Fibroblast of mammary gland (primary cell): ENCODE results near the gene KIR2DL3.
"Not testable (repeated sequence)": the region's sequence is repeated elsewhere in the genome, so short reads cannot be mapped to it uniquely, and the experiment has no call there.

ENCODE experiments used
- DNase-seq: peaks from one replicate; pipeline ENCODE4 v3.0.0-alpha.2; 2010; ENCODE audit warnings: low read depth
- H3K4me3 ChIP-seq: 2 replicates; pipeline ENCODE4 v1.5.1; 2011; ENCODE audit warnings: low read depth, mild to moderate bottlenecking, low read length, moderate library complexity; ENCODE audit not compliant: control insufficient read depth
- TF ChIP-seq, protein P1 (sequence below): conservative IDR thresholded peaks from 2 replicates; pipeline ENCODE4 v1.5.1; 2011; ENCODE audit warnings: low read depth, low read length, inconsistent platforms; ENCODE audit not compliant: control insufficient read depth, insufficient read depth

The KIR2DL3 gene

DNA sequence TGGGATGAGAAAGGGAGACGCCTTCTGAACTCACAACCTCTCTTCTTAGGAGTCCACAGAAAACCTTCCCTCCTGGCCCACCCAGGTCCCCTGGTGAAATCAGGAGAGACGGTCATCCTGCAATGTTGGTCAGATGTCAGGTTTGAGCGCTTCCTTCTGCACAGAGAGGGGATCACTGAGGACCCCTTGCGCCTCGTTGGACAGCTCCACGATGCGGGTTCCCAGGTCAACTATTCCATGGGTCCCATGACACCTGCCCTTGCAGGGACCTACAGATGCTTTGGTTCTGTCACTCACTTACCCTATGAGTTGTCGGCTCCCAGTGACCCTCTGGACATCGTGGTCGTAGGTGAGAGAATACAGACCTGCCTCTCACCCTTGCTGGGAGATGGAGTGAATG lies 10.8 kb upstream of the KIR2DL3 start:
- no peak for DNase-seq
- no peak overlapping the region for H3K4me3 ChIP-seq
- TF ChIP-seq, protein P1, sequence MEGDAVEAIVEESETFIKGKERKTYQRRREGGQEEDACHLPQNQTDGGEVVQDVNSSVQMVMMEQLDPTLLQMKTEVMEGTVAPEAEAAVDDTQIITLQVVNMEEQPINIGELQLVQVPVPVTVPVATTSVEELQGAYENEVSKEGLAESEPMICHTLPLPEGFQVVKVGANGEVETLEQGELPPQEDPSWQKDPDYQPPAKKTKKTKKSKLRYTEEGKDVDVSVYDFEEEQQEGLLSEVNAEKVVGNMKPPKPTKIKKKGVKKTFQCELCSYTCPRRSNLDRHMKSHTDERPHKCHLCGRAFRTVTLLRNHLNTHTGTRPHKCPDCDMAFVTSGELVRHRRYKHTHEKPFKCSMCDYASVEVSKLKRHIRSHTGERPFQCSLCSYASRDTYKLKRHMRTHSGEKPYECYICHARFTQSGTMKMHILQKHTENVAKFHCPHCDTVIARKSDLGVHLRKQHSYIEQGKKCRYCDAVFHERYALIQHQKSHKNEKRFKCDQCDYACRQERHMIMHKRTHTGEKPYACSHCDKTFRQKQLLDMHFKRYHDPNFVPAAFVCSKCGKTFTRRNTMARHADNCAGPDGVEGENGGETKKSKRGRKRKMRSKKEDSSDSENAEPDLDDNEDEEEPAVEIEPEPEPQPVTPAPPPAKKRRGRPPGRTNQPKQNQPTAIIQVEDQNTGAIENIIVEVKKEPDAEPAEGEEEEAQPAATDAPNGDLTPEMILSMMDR = no peak

DNA sequence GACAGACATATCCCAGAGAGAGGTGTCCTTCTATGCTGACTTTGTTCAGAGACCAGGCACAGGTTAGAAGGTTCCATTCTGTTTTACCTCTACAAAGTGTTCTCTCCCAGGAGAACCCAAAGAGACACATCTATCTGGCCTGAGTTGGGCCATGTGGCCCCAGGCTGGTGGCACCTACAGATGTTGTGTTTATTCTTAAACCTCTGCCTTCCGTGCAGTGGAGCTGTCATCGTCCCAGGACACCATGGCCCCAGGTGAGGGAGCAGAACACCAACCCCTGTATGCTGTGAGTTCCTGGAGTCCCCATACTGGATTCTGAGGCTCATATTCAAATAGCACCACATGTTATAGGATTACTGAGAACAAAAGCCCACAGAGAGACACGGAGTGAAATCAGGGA lies 10.1 kb upstream of the KIR2DL3 start:
- TF ChIP-seq, protein P1 = no peak
- no peak for DNase-seq
- H3K4me3 ChIP-seq = no peak overlapping the region

DNA sequence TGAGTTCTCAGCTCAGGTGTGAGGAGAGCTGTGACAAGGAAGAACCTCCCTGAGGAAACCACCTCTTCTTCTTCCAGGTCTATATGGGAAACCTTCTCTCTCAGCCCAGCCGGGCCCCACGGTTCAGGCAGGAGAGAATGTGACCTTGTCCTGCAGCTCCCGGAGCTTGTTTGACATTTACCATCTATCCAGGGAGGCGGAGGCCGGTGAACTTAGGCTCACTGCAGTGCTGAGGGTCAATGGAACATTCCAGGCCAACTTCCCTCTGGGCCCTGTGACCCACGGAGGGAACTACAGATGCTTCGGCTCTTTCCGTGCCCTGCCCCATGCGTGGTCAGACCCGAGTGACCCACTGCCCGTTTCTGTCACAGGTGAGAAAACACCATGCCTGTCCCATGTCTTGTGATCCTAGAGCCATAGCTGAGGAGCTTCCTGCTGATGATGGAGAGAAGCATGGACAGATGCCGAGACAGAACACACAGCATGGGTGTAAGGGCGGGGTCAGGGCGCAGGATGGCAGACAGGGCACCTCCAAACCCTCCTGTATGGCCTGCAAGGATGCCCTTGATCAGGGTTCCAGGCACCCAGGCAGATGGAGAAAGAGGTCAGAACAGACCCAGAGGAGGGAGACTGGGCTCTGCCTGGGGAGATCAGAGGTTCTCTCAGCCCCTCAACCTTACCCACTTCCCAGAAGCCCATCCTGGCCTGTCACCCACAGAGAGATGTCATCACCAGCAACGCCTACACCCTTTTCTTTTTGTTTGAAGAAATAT lies 8.7 kb upstream of the KIR2DL3 start:
- TF ChIP-seq, protein P1 = no peak
- DNase-seq = no peak
- no peak overlapping the region for H3K4me3 ChIP-seq

DNA sequence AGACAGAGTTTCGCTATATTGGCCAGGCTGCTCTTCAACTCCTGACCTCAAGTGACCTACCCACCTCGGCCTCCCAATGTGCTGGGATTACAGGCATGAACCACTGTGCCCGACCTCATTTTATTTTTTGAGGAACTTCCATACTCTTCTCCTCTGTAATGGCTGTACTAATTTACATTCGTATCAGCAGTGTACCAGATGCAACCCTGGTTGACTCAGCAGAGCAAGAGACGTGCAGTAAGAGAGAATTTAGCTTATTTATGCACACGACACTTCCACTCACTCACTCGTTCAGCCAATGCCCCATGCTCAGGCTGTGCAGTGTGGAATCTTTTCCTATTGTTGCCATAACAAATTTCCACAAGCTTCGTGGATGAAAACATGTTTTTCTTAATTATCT lies 7.1 kb upstream of the KIR2DL3 start:
- TF ChIP-seq, protein P1 = no peak
- no peak for DNase-seq
- no peak overlapping the region for H3K4me3 ChIP-seq

DNA sequence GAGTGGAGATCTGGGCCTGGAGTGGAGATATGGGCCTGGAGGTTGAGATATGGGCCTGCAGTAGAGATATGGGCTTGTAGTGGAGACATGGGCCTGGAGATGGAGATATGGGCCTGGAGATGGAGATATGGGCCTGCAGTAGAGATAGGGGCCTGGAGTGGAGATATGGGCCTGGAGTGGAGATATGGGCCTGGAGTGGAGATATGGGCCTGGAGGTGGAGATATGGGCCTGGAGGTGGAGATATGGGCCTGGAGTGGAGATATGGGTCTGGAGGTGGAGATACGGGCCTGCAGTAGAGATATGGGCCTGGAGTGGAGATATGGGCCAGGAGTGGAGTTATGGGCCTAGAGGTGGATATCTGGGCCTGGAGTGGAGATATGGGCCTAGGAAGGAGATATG lies 402 bp downstream of the KIR2DL3 start:
- no peak overlapping the region for H3K4me3 ChIP-seq
- TF ChIP-seq, protein P1 = no peak
- no peak for DNase-seq

DNA sequence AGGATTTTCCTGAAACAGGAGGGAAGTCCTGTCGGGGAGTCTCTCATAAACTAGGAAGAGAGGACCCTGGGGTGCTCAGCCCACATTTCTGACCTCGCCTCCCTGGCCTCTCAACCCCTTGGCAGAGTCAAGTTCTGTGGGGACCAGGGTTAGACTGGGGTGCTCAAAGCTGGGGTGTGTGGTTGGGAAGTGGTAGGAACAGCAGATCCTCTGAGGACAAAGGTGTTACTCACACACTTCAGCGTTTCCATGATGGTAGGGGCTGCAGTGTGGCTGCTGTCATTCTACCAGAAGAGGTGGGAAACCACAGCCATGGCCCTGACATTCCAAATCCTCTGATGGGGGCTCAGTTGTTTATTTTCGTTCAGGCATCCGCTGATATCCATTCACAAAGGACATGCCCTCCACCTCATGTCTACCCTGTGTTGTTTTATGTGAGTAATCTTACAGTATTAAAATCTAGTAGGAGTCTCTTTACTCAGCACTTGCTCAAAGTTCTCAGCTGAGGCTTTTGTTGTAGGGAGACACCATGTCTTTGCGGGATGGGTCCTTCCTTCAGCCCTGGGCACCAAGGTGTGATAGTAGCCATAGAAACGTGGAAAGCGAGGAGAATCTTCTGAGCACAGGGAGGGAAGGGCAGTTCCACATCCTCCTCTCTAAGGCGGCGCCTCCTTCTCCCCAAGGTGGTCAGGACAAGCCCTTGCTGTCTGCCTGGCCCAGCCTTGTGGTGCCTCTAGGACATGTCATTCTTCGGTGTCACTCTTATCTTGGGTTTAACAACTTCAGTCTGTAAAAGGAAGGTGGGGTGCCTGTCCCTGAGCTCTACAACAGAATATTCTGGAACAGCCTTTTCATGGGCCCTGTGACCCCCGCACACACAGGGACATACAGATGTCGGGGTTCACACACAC lies 1.5 kb downstream of the KIR2DL3 start:
- no peak overlapping the region for H3K4me3 ChIP-seq
- DNase-seq = no peak
- TF ChIP-seq, protein P1 = no peak

DNA sequence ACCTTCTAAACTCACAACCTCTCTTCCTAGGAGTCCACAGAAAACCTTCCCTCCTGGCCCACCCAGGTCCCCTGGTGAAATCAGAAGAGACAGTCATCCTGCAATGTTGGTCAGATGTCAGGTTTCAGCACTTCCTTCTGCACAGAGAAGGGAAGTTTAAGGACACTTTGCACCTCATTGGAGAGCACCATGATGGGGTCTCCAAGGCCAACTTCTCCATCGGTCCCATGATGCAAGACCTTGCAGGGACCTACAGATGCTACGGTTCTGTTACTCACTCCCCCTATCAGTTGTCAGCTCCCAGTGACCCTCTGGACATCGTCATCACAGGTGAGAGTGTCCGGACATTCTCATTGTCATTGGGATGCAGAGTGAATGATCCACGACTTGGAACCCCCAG lies 3.6 kb downstream of the KIR2DL3 start:
- not testable (repeated sequence) for H3K4me3 ChIP-seq, DNase-seq

DNA sequence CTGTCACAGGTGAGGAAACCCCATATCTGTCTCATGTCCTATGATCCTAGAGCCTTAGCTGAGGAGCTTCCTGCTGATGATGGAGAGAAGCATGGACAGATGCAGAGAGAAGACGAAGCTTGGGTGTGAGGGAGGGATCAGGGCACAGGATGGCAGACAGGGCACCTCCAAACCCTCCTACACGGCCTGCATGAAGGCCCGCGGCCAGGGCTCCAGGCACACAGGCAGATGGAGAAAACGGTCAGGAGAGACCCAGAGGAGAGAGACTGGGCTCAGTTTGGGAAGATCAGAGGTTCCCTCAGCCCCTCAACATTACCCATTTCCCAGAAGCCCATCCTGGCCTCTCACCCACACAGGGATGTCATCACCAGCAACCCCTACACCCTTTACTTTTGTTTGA lies 5.8 kb downstream of the KIR2DL3 start:
- H3K4me3 ChIP-seq, DNase-seq: not testable (repeated sequence)

DNA sequence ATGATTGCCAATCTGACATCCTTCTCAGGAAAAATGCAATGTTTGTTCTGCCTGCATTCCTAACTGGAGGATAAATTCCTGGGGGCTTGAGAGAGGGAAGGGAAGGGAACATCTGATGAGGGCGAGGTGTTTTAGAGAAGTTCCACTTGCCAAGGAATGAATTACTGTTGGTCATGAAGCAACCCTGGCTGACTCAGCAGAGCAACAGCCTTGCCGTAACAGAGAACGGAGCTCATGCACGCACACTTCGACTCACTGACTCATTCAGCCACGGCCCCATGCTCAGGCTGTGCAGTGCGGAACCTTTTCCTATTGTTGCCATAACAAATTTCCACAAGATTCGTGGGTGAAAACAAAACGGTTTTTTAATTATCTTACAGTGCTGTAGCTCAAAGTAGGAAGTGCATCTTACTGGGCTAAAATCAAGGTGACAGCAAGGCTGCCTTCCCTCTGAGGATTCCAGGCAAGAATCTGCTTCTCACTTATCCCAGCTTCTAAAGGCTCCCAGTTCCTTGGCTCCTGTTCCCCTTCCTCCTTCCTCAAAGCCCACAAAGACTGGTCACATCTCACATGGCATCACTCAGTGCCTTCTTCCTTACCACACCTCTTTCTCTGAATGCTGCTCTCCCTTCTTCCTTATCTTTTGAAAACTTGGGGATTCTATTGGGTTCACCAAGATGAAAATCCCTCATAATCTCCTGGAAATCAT lies 9.5 kb downstream of the KIR2DL3 start:
- H3K4me3 ChIP-seq, DNase-seq: not testable (repeated sequence)

DNA sequence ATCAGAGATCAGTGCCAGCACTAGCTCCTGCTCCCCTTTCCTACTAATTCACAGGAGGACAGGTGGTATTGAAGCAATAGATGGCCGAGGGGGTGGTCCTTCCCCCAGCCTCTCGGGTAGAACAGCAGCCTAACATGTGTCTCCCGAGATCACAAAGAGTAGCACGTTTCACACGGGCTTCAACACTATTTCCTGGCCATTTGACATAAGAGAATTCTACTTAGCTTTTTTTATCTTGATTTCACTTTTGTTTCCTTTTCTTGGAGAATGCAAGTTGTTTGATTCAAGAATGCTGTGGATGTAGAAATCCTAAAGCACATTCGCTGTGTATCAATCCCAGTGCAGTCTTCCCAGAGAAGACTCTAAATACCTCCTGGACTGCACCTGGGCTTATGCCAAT lies 12.0 kb downstream of the KIR2DL3 start:
- not testable (repeated sequence) for DNase-seq, H3K4me3 ChIP-seq
